A549 treated with RU486 at 1 μM for 4 hours (cell line): ENCODE data around the gene DENND5B. TPM values are rescaled to one million over a fixed set of nuclear protein-coding genes. Genes with fewer than 3 reads are reported as not detected.

Source experiments
- total RNA-seq: library from RNA; stranded (reverse); fragments of 200-300 nt; extraction: Qiagen RNA extraction; gene quantifications from 5 replicates; pipeline ENCODE4 v1.2.3, GENCODE V29; 2022; ENCODE audit warnings: low read depth

DENND5B gene
- total RNA-seq: 11.3 to 17.5 TPM (median 15.9 TPM) in 5 replicates

DNA sequence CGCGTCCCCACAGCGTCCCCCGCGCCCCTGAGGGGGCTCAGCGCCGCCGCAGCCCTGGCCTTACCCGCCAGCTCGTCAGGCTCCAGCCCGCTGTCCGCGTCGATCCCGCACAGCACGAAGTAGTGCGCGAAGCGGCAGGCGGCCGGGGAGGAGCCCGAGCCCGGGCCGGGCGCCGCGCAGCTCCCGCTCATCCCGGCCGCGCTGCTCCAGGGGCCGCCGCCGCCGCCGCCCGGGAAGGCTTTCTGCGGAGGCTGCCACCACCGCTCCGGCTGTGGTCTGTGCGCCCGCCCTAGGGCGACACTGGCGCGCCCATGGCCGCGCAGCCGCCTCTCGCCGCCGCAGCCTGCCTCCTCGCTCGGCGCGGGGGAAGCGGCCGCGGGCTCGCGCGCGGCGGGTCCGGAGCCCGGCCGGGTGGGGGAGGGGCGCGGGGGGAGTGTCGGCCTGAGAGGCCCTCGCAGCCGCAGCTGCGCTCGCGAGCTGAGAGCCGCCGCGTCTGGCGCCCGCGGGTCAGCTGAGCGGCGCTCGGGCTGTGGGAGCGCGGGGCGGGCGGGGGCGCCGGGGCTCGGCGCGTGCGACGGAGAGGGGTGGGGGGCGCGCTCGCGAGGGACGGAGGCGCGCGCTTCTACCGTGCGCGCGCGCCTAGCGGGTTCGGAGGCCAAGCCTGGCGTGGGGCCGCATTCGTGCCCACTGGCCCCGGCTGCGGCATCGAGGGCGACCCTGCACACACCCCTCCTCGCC lies at the start of gene DENND5B:
DENND5B (minus strand) TSS at position 495 of the 738 bp plus-strand sequence; CDS start at position 191, 304 bp downstream.

Other genes starting within 250 kb of the DENND5B start
- gene ETFBKMT, start 68.6 kb upstream of the DENND5B start, total RNA-seq: 0.64 to 1.2 TPM (median 0.87 TPM) in 5 replicates
- gene AMN1, start 137.9 kb upstream of the DENND5B start, total RNA-seq: 8.8 to 15.0 TPM (median 11.9 TPM) in 5 replicates